CD4-positive, alpha-beta memory T cell (primary cell): ENCODE data around the gene RNU6-9. TPM values are rescaled to one million over a fixed set of nuclear protein-coding genes. Genes with fewer than 3 reads are reported as not detected.

ENCODE experiments used
- CTCF ChIA-PET: fragments of 350-600 bp; sonication (Branson Sonifier 250); formaldehyde crosslinking; loops from one replicate; lab custom pipeline; 2021; ENCODE audit warnings: inconsistent platforms; ENCODE audit not compliant: partially characterized antibody; lab: Charles Lee
- POLR2A ChIA-PET: fragments of 350-600 bp; sonication (Branson Sonifier 250); formaldehyde crosslinking; loops from one replicate; lab custom pipeline; 2021; ENCODE audit not compliant: partially characterized antibody; lab: Charles Lee
- DNase-seq, 5 donors: peaks; one replicate each; pipeline versions ENCODE4 v3.0.0 to v3.0.0-alpha.2; 2020 to 2022; ENCODE audit warnings: mixed read lengths in 1 of 5
- H3K27ac ChIP-seq: one replicate; pipeline ENCODE4 v1.7.0; 2013; ENCODE audit warnings: low read depth, low read length
- H3K27me3 ChIP-seq: 2 replicates; pipeline ENCODE4 v1.7.0; 2013; ENCODE audit warnings: mild to moderate bottlenecking, low read length, moderate library complexity; ENCODE audit not compliant: insufficient read depth
- H3K36me3 ChIP-seq: 2 replicates; pipeline ENCODE4 v1.7.0; 2013; ENCODE audit warnings: mild to moderate bottlenecking, low read length, moderate library complexity; ENCODE audit not compliant: insufficient read depth
- H3K4me1 ChIP-seq: 2 replicates; pipeline ENCODE4 v1.7.0; 2013; ENCODE audit warnings: mild to moderate bottlenecking, low read length, moderate library complexity; ENCODE audit not compliant: insufficient read depth
- H3K4me3 ChIP-seq, 2 donors: one replicate each; pipeline ENCODE4 v1.7.0; 2013; ENCODE audit warnings: low read length in 2 of 2, mild to moderate bottlenecking in 1 of 2
- H3K9me3 ChIP-seq, 2 donors: one replicate each; pipeline ENCODE4 v1.7.0; 2013; ENCODE audit warnings: low read length in 2 of 2, control low read depth in 1 of 2; ENCODE audit not compliant: control insufficient read depth in 1 of 2
- H3K27ac Mint-ChIP-seq, 7 donors: one replicate each; pipeline ENCODE4 v1.8.0; 2020 to 2021; ENCODE audit warnings: mixed read lengths in 7 of 7, mild to moderate bottlenecking in 6 of 7, inconsistent platforms in 3 of 7, moderate library complexity in 3 of 7
- H3K27me3 Mint-ChIP-seq, 2 donors: one replicate each; pipeline ENCODE4 v1.8.0; 2020 to 2021; ENCODE audit warnings: mixed read lengths in 2 of 2
- H3K36me3 Mint-ChIP-seq, 2 donors: one replicate each; pipeline ENCODE4 v1.8.0; 2020 to 2021; ENCODE audit warnings: mixed read lengths in 2 of 2, inconsistent platforms in 1 of 2, mild to moderate bottlenecking in 1 of 2
- H3K4me1 Mint-ChIP-seq, 4 donors: one replicate each; pipeline ENCODE4 v1.8.0; 2020 to 2021; ENCODE audit warnings: mixed read lengths in 4 of 4, mild to moderate bottlenecking in 1 of 4
- H3K4me3 Mint-ChIP-seq, 8 donors: one replicate each; pipeline ENCODE4 v1.8.0; 2020 to 2021; ENCODE audit warnings: mixed read lengths in 8 of 8, mild to moderate bottlenecking in 7 of 8, moderate library complexity in 6 of 8, inconsistent platforms in 3 of 8
- H3K9me3 Mint-ChIP-seq, 8 donors: one replicate each; pipeline ENCODE4 v1.8.0; 2020 to 2021; ENCODE audit warnings: mixed read lengths in 8 of 8, mild to moderate bottlenecking in 5 of 8, inconsistent platforms in 3 of 8, moderate library complexity in 1 of 8
- intact Hi-C: fragments of 100-400 bp; cut with micrococcal nuclease; formaldehyde crosslinking; loops from one replicate; pipeline ENCODE4 v1.15.1; 2023
- polyA plus RNA-seq, 2 donors: library from polyadenylated mRNA; unstranded; fragments of 300-500 nt; fragmentation: Illumina TruSeq; gene quantifications; one replicate each; pipeline ENCODE4 v1.2.3, GENCODE V29; 2021
- total RNA-seq, 2 experiments: library from RNA; stranded (reverse); gene quantifications; one replicate each; pipeline ENCODE4 v1.2.3, GENCODE V29; 2021

The RNU6-9 gene
- total and polyA plus RNA-seq, 4 experiments from 2014 or later: not detected

- Histone ChIP-seq H3K4me1 (peaks cover 26% of the 10 kb centered on the region), H3K4me3 (no peak overlapping the region), H3K9me3 (no peaks in the 10 kb centered on the region), H3K36me3 (no peaks in the 10 kb centered on the region), H3K27ac (no peak overlapping the region), H3K27me3 (no peaks in the 10 kb centered on the region)
- H3K4me1 Mint-ChIP-seq: peaks cover 2 to 18% (median 7%) of the 10 kb centered on the region in 4 donors
- H3K9me3 Mint-ChIP-seq: no peaks in the 10 kb centered on the region
- peak overlapping the region in 2 of 7 donors; percentile 11 to 56 for H3K27ac Mint-ChIP-seq
- peaks cover 0 to 1% of the 10 kb centered on the region in 2 donors for H3K36me3 Mint-ChIP-seq
- POLR2A ChIA-PET: interaction anchor here (1.7 kb wide), 1 partner anchor 56 kb away, joined by 4 read pairs; the partner anchor contains the start of gene WDR18
- intact Hi-C loops: loop anchor here (10.0 kb wide), 1 partner anchor 167 kb away; the partner anchor contains the start of gene POLR2E
- peak overlapping the region in 5 of 8 donors; percentile 10 to 61 (median 17) for H3K4me3 Mint-ChIP-seq
- DNase-seq: no peak
- CTCF ChIA-PET: interaction anchor here (1.0 kb wide), 1 partner anchor 64 kb away, joined by 4 read pairs; no protein-coding TSS in a partner anchor
- H3K27me3 Mint-ChIP-seq: no peaks in the 10 kb centered on the region
Measured at GRCh38 chr19:927780-928401, 34.6 kb downstream of the RNU6-9 start.

- no peak for DNase-seq
- H3K4me3 ChIP-seq: no peak overlapping the region
- peak overlapping the region in 1 of 7 donors; percentile 11 for H3K27ac Mint-ChIP-seq
- no peaks in the 10 kb centered on the region for H3K36me3 ChIP-seq
- peaks cover 0 to 1% of the 10 kb centered on the region in 2 donors for H3K36me3 Mint-ChIP-seq
- ChIA-PET POLR2A (no interaction called here), CTCF (interaction anchor here (0.6 kb wide), 1 partner anchor 72 kb away, joined by 3 read pairs; no protein-coding TSS in a partner anchor)
- no peaks in the 10 kb centered on the region for H3K27me3 ChIP-seq
- no peaks in the 10 kb centered on the region for H3K9me3 Mint-ChIP-seq
- H3K4me3 Mint-ChIP-seq: peak overlapping the region in 4 of 8 donors; percentile 10 to 61 (median 26)
- H3K4me1 ChIP-seq: peaks cover 34% of the 10 kb centered on the region
- no peaks in the 10 kb centered on the region for H3K9me3 ChIP-seq
- no peaks in the 10 kb centered on the region for H3K27me3 Mint-ChIP-seq
- intact Hi-C loops: loop anchor here (10.0 kb wide), 1 partner anchor 166 kb away; the partner anchor contains the start of gene POLR2E
- H3K27ac ChIP-seq: no peak overlapping the region
- peaks cover 2 to 15% (median 8%) of the 10 kb centered on the region in 4 donors for H3K4me1 Mint-ChIP-seq
Measured at GRCh38 chr19:928471-929202, 35.4 kb downstream of the RNU6-9 start.

DNA sequence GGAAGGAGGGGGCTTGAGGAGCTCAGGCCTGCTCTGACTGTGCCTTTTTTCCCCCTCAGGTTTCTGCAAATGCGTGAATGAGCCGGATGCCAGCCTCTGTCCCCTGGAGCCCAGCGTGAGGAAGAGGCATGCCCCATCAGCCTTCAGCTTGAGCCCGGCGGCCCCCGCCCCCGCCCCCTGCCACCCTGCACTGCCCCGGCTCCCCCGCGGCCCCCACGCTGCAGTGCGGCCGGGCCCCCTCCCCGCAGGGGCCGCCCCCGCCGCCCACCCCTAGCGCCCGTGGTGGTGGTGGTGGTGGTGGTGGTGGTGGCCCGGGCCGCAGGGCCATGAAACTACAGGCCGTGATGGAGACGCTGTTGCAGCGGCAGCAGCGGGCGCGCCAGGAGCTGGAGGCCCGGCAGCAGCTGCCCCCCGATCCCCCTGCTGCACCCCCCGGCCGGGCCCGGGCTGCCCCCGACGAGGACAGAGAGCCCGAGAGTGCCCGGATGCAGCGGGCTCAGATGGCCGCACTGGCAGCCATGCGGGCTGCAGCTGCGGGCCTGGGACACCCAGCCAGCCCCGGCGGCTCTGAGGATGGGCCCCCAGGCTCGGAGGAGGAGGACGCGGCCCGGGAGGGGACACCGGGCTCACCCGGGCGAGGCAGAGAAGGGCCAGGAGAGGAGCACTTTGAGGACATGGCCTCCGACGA is 36.1 kb downstream of the RNU6-9 start:
- ChIA-PET CTCF (interaction anchor here (0.6 kb wide), 1 partner anchor 73 kb away, joined by 3 read pairs; no protein-coding TSS in a partner anchor), POLR2A (no interaction called here)
- H3K4me3 Mint-ChIP-seq: no peak overlapping the region
- Histone ChIP-seq H3K9me3 (no peaks in the 10 kb centered on the region), H3K36me3 (no peaks in the 10 kb centered on the region), H3K4me1 (peaks cover 31% of the 10 kb centered on the region), H3K27me3 (no peaks in the 10 kb centered on the region), H3K27ac (no peak overlapping the region), H3K4me3 (no peak overlapping the region)
- peaks cover 0 to 1% of the 10 kb centered on the region in 2 donors for H3K36me3 Mint-ChIP-seq
- peak overlapping the region in 1 of 7 donors; percentile 52 for H3K27ac Mint-ChIP-seq
- no peaks in the 10 kb centered on the region for H3K9me3 Mint-ChIP-seq
- no peak for DNase-seq
- intact Hi-C loops: loop anchor here (10.0 kb wide), 1 partner anchor 165 kb away; the partner anchor contains the start of gene POLR2E
- H3K27me3 Mint-ChIP-seq: no peaks in the 10 kb centered on the region
- H3K4me1 Mint-ChIP-seq: peaks cover 0 to 13% (median 7%) of the 10 kb centered on the region in 4 donors

GRCh38 chr19:929891-930258 is 36.6 kb downstream of the RNU6-9 start:
- peak overlapping the region in 2 of 7 donors; percentile 47 to 52 for H3K27ac Mint-ChIP-seq
- peaks cover 0 to 1% of the 10 kb centered on the region in 2 donors for H3K36me3 Mint-ChIP-seq
- peaks cover 0 to 11% (median 7%) of the 10 kb centered on the region in 4 donors for H3K4me1 Mint-ChIP-seq
- ChIA-PET CTCF (interaction anchor here (0.7 kb wide), 1 partner anchor 66 kb away, joined by 3 read pairs; no protein-coding TSS in a partner anchor), POLR2A (no interaction called here)
- H3K9me3 Mint-ChIP-seq: no peaks in the 10 kb centered on the region
- no peaks in the 10 kb centered on the region for H3K36me3 ChIP-seq
- no peak overlapping the region for H3K4me3 ChIP-seq
- H3K9me3 ChIP-seq: no peaks in the 10 kb centered on the region
- no peaks in the 10 kb centered on the region for H3K27me3 Mint-ChIP-seq
- no peaks in the 10 kb centered on the region for H3K27me3 ChIP-seq
- DNase-seq: no peak
- peak overlapping the region in 4 of 8 donors; percentile 22 to 57 (median 30) for H3K4me3 Mint-ChIP-seq
- intact Hi-C loops: loop anchor here (10.0 kb wide), 1 partner anchor 165 kb away; the partner anchor contains the start of gene POLR2E
- peaks cover 29% of the 10 kb centered on the region for H3K4me1 ChIP-seq
- H3K27ac ChIP-seq: no peak overlapping the region

GRCh38 chr19:931860-932647 is 38.8 kb downstream of the RNU6-9 start:
- H3K27me3 Mint-ChIP-seq: no peaks in the 10 kb centered on the region
- DNase-seq: no peak
- H3K4me3 ChIP-seq: no peak overlapping the region
- H3K4me1 ChIP-seq: peaks cover 25% of the 10 kb centered on the region
- no peaks in the 10 kb centered on the region for H3K9me3 Mint-ChIP-seq
- no peaks in the 10 kb centered on the region for H3K36me3 ChIP-seq
- ChIA-PET CTCF (interaction anchor here (1.3 kb wide), 1 partner anchor 182 kb away, joined by 3 read pairs; no protein-coding TSS in a partner anchor), POLR2A (interaction anchor here (0.6 to 1.7 kb wide), 5 partner anchors 9 to 253 kb away, joined by 3 to 7 read pairs (median 3); no protein-coding TSS in a partner anchor)
- intact Hi-C loops: no loop called here
- peaks cover under 1 to 19% (median 9%) of the 10 kb centered on the region in 4 donors for H3K4me1 Mint-ChIP-seq
- no peaks in the 10 kb centered on the region for H3K27me3 ChIP-seq
- peaks cover 0 to 1% of the 10 kb centered on the region in 2 donors for H3K36me3 Mint-ChIP-seq
- no peak overlapping the region for H3K27ac Mint-ChIP-seq
- no peak overlapping the region for H3K27ac ChIP-seq
- peak overlapping the region in 6 of 8 donors; percentile 22 to 70 (median 50) for H3K4me3 Mint-ChIP-seq
- no peaks in the 10 kb centered on the region for H3K9me3 ChIP-seq
